ENCODE data around the gene CKAP5.

Gene CKAP5

GRCh38 chr11:46776878-46777277, 69.2 kb downstream of the CKAP5 start:
- Histone ChIP-seq H3K4me3 (no peak overlapping the region), H3K27ac (no peak overlapping the region)
- TF ChIP-seq CTCF (IDR thresholded peaks at IDR 0.05) = no peak
- DNase-seq (ENCODE audit: low spot score) = no peak

GRCh38 chr11:46769636-46770221, 76.4 kb downstream of the CKAP5 start:
- no peak overlapping the region for H3K27ac ChIP-seq
- TF ChIP-seq CTCF (IDR thresholded peaks at IDR 0.05) = no peak

GRCh38 chr11:46766656-46767055, 79.4 kb downstream of the CKAP5 start:
- no peak for TF ChIP-seq CTCF (IDR thresholded peaks at IDR 0.05)
- DNase-seq (ENCODE audit: low spot score) = no peak
- no peak overlapping the region for H3K27ac ChIP-seq
- no peak overlapping the region for H3K4me3 ChIP-seq

More at GRCh38 chr11:46769636-46770221, 76.4 kb downstream of the CKAP5 start:
- no peak for DNase-seq (ENCODE audit: low spot score)
- no peak overlapping the region for H3K4me3 ChIP-seq

DNA sequence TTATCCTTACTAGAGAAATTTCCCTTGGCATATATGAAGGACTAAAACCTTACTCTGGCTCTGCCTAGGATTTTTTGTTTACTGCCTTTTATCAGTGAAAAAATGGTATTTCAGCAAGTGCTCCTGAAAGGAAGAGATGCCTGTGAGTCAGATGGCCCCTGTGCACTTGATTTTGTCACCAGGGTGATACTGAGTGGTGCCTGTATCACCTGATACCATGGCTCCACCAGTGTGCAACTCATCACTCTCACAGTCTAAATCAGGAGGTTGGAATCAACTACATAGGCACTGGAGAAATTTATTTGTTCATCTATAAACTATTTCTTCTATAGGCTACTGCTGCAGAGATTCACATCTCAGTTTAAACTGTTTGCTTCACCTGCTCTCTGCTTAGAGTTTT, 83.8 kb downstream of the CKAP5 start:
- TF ChIP-seq CTCF (IDR thresholded peaks at IDR 0.05) = no peak
- Histone ChIP-seq H3K27ac (no peak overlapping the region), H3K4me3 (no peak overlapping the region)
- DNase-seq (ENCODE audit: low spot score) = no peak

GRCh38 chr11:46761807-46762206, 84.3 kb downstream of the CKAP5 start:
- no peak overlapping the region for H3K27ac ChIP-seq
- no peak for TF ChIP-seq CTCF (IDR thresholded peaks at IDR 0.05)
- DNase-seq (ENCODE audit: low spot score) = no peak
- H3K4me3 ChIP-seq = no peak overlapping the region

DNA sequence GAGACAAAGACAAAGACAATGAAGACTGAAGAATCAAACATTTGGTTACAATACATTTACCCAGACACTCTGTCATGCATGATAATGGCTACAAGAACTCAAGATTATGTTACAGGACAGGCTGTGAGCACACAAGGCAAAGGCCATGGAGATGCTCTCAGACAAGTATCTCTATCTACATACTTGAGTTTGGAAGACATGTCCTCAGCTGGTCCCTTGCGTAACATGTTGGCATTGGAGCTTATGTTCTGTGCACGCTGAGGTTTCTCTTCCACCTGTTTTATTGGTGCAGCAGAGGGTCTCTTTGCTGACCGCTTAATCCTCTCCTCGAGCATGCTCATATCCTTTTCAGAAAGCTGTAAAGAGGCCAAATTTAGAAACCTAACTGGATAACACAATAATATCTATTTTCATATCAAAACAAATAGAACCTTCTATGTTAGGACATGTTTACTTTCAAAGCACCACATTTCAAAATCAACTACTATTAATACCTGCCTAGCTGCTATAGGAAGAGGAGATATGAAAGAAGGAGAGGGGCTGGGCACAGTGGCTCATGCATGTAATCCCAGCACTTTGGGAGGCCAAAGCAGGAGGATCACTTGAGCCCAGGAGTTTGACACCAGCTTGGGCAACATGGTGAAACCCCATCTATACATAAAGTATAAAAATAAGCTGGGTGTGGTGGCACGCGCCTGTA, 85.5 kb downstream of the CKAP5 start:
- no peak for TF ChIP-seq CTCF (IDR thresholded peaks at IDR 0.05)
- Histone ChIP-seq H3K27ac (no peak overlapping the region), H3K4me3 (no peak overlapping the region)
- no peak for DNase-seq (ENCODE audit: low spot score)

GRCh38 chr11:46759196-46759595, 86.9 kb downstream of the CKAP5 start:
- no peak for TF ChIP-seq CTCF (IDR thresholded peaks at IDR 0.05)
- H3K27ac ChIP-seq = no peak overlapping the region
- H3K4me3 ChIP-seq = no peak overlapping the region
- DNase-seq (ENCODE audit: low spot score) = no peak
